H1 (cell line): ENCODE results near the gene TNS3. TPM values are rescaled to one million over a fixed set of nuclear protein-coding genes. Genes with fewer than 3 reads are reported as not detected.

ENCODE experiments used
- E2F6 ChIP-seq: IDR thresholded peaks from 2 replicates; pipeline ENCODE4 v1.6.1; 2012; ENCODE audit warnings: inconsistent platforms
- JUND ChIP-seq: IDR thresholded peaks from 2 replicates; pipeline ENCODE4 v1.6.1; 2011; ENCODE audit warnings: mild to moderate bottlenecking, improper control_type of control experiment, low read length
- KDM4A ChIP-seq: IDR thresholded peaks from one replicate; pipeline ENCODE4 v1.7.1; 2012; ENCODE audit warnings: low read depth, mild to moderate bottlenecking, moderate library complexity, low read length, inconsistent platforms; ENCODE audit not compliant: severe bottlenecking
- TBP ChIP-seq: IDR thresholded peaks from 2 replicates; pipeline ENCODE4 v1.6.1; 2011; ENCODE audit warnings: low read depth, low read length, improper control_type of control experiment
- polyA plus RNA-seq, 7 experiments: library from polyadenylated mRNA; depleted of rRNA in 3 of 7; stranded (reverse) in 5 of 7; unstranded in 2 of 7; fragments of >200 nt in 5 of 7; fragments of 200-250 nt in 2 of 7; gene quantifications; 1 replicate in 5 of 7; 2 replicates in 1 of 7; 4 replicates in 1 of 7; pipeline versions ENCODE4 v1.2.1 to v1.2.3, GENCODE V29; 2011 to 2013; ENCODE audit warnings: missing spikeins in 2 of 7, mixed read lengths in 2 of 7
- total RNA-seq: library from RNA; stranded (reverse); fragmentation: NEBNext Ultra II Directional; extraction: Animal tissue kit (Norgen Biotek cat#: 25700); gene quantifications from 2 replicates; pipeline ENCODE4 v1.2.1, GENCODE V29; 2021

The TNS3 gene
- total and polyA plus RNA-seq, 2 of the 8 experiments (the other 6 are each of a cell fraction or from before 2014, with no cell fraction given) = 11.9 to 24.2 TPM

DNA sequence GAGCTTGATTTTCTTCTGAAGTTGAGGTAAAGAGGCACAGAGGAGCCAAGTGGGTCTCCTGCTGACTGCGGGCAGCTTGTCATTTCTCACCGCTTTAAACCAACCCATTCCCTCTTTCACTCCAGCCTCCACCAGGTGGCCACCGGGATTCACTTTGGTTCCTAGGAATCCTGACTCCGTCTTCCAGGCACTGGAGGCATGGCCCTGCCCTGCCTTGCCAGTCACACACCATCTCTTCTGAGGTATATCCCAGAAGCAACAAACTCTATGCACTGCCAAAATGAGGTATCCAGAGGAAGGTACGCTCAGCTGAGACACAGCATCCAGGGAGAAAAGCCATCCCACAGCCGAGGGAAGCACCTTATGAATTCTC lies 280.8 kb downstream of the TNS3 start (continued):
- TF ChIP-seq E2F6 = no peak
- no peak for TF ChIP-seq JUND
- TF ChIP-seq TBP = no peak
- no peak for TF ChIP-seq KDM4A
